BE2C (cell line): ENCODE measurements around the gene MRPL30.

Experiments used
- DNase-seq: peaks from one replicate; pipeline ENCODE4 v3.0.0-alpha.2; 2020
- H3K27me3 ChIP-seq: fragments of 250-450 bp; sonication (Bioruptor Pico); 2 replicates; pipeline ENCODE4 v1.5.1; 2020; ENCODE audit warnings: mild to moderate bottlenecking
- H3K36me3 ChIP-seq: fragments of 250-450 bp; sonication (Bioruptor Pico); 2 replicates; pipeline ENCODE4 v1.5.1; 2020; ENCODE audit warnings: mild to moderate bottlenecking
- H3K4me1 ChIP-seq: fragments of 250-450 bp; sonication (Bioruptor Pico); 2 replicates; pipeline ENCODE4 v1.5.1; 2020
- H3K4me3 ChIP-seq: 2 replicates; pipeline ENCODE4 v1.5.1; 2011; ENCODE audit warnings: low read depth, low read length
- H3K9me3 ChIP-seq: fragments of 250-450 bp; sonication (Bioruptor Pico); 2 replicates; pipeline ENCODE4 v1.5.1; 2020
- CTCF ChIP-seq: IDR thresholded peaks from 2 replicates; pipeline ENCODE4 v1.5.1; 2012; ENCODE audit warnings: mild to moderate bottlenecking, low read depth, low read length

MRPL30 gene

DNA sequence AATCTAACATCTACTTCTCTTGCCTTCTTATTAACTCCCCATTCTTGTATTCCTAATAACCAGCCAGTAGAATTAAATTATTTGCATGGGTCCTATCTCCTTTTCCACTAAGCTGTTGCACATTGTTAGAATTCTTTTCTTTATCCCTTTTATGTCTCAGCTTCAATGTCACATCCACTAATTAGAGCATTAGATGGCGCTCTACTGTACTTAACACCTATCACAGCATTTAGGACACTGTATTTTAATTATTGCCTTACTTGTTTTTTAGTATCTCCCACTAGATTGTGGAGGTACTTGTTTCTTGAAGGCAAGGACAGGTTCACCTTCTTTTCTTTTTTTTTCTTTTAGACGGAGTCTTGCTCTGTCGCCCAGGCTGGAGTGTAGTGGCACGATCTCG lies 22.4 kb upstream of the MRPL30 start:
- Histone ChIP-seq H3K4me1 (no peaks in the 10 kb centered on the region), H3K4me3 (no peak overlapping the region), H3K9me3 (no peaks in the 10 kb centered on the region), H3K36me3 (no peaks in the 10 kb centered on the region), H3K27me3 (no peaks in the 10 kb centered on the region)
- TF ChIP-seq CTCF: no peak
- no peak for DNase-seq

GRCh38 chr2:99159594-99159993 lies 21.4 kb upstream of the MRPL30 start:
- no peaks in the 10 kb centered on the region for H3K4me1 ChIP-seq
- H3K27me3 ChIP-seq: no peaks in the 10 kb centered on the region
- H3K4me3 ChIP-seq: no peak overlapping the region
- H3K9me3 ChIP-seq: no peaks in the 10 kb centered on the region
- DNase-seq: no peak
- H3K36me3 ChIP-seq: no peaks in the 10 kb centered on the region
- no peak for TF ChIP-seq CTCF

DNA sequence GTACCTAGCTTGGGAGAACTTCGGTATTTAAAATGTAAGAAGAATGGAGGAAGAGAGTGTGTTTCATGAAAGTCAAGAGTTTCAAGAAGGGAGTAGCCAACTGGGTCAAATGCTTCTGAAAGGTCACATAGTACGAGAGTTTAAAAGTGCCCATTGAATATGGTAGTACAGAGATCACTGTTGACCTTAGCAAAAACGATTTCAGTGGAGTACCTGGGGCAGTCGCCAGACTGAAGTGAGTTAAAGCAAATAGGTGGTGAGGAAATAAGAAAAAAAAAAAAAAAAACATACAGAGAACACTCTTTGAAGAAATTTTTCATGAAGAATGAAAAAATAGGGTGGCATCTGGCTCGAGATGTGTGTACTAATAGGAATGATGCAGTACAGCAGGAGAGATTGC lies 14.8 kb upstream of the MRPL30 start:
- no peak for DNase-seq
- TF ChIP-seq CTCF: no peak

GRCh38 chr2:99169534-99169933 lies 11.4 kb upstream of the MRPL30 start:
- no peaks in the 10 kb centered on the region for H3K36me3 ChIP-seq
- no peak for DNase-seq
- H3K27me3 ChIP-seq: no peaks in the 10 kb centered on the region
- no peak for TF ChIP-seq CTCF
- H3K9me3 ChIP-seq: no peaks in the 10 kb centered on the region
- H3K4me1 ChIP-seq: no peaks in the 10 kb centered on the region
- H3K4me3 ChIP-seq: no peak overlapping the region

More for the DNA sequence above, 14.8 kb upstream of the MRPL30 start:
- Histone ChIP-seq H3K4me1 (no peaks in the 10 kb centered on the region), H3K4me3 (no peak overlapping the region), H3K36me3 (no peaks in the 10 kb centered on the region), H3K27me3 (no peaks in the 10 kb centered on the region), H3K9me3 (no peaks in the 10 kb centered on the region)

- Histone ChIP-seq H3K4me3 (no peak overlapping the region), H3K36me3 (no peaks in the 10 kb centered on the region), H3K9me3 (no peaks in the 10 kb centered on the region), H3K27me3 (no peaks in the 10 kb centered on the region), H3K4me1 (no peaks in the 10 kb centered on the region)
- no peak for DNase-seq
- no peak for TF ChIP-seq CTCF
These were observed 9.4 kb upstream of the MRPL30 start for GRCh38 chr2:99171377-99172140.

DNA sequence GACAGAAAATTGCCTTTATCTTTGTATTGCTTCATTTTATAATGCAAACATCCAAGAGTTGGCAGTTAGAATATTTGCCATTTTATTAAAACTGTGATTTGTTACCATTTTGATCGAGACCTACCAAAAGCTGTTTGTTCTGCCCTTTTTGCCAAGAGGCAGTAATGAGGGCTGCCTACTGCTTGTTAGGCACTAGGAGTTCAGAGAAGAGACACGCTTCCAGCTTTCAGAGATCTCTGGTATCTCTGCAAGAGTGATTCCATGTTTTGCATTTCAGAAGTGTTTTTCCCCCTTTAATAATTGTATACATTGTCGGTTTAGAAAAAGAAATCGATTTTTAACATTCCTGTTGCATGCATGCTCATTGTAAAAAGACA lies 628 bp downstream of the MRPL30 start:
- DNase-seq: no peak
- TF ChIP-seq CTCF: no peak

More for the DNA sequence above, 628 bp downstream of the MRPL30 start:
- peak overlapping the region; percentile 89 for H3K4me3 ChIP-seq
- no peaks in the 10 kb centered on the region for H3K9me3 ChIP-seq
- H3K36me3 ChIP-seq: no peaks in the 10 kb centered on the region
- H3K4me1 ChIP-seq: no peaks in the 10 kb centered on the region
- H3K27me3 ChIP-seq: no peaks in the 10 kb centered on the region
